ENCODE results near the gene DQX1.

GRCh38 chr2:74533464-74533863 is 7.4 kb upstream of the DQX1 start:
- TF ChIP-seq CTCF (IDR thresholded peaks at IDR 0.05) = no peak
- no peak for TF ChIP-seq ZFX (IDR thresholded peaks at IDR 0.05; ENCODE audit: borderline replicate concordance)

All from 22Rv1 (cell line).